SH-SY5Y (cell line): ENCODE data around the gene CYLD.

Experiments used
- GATA2 ChIP-seq: IDR thresholded peaks from 2 replicates; pipeline ENCODE4 v1.6.1; 2011; ENCODE audit warnings: mild to moderate bottlenecking, low read depth, low read length
- GATA3 ChIP-seq: IDR thresholded peaks from 2 replicates; pipeline ENCODE4 v1.6.1; 2011; ENCODE audit warnings: low read depth, mild to moderate bottlenecking, low read length, moderate library complexity

DNA sequence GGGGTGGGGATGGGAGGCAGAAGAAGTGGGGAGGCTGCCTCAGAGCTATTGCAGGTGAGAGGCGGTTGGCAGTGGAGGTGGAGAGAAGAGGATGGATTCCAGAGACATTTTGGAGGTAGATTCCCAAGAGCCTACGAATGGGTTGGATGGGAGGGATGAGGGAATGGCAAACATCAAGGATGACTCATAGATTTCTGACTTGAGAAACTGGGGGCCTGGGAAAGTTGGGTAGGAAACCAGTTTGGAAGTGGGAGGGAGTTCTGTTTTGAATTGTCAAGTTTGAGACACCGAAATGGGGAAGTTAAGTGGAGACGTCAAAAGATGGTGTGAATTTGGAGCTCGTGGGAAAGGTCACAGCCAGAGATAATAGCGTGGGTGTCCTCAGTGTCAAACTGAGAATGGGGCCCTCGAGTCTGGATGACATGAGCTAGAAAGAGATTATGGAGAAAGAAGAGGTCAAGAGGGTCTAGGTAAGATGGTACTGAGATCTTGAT is 6.2 kb upstream of the CYLD start:
- TF ChIP-seq GATA2 (no peak), GATA3 (no peak)
